DMS 273 (cell line): ENCODE results near the gene KCNMA1.

Source experiments
- DNase-seq: peaks from one replicate; lab custom pipeline; 2025; ENCODE audit not compliant: unreplicated experiment; lab: John Stamatoyannopoulos, UW

Gene KCNMA1

DNA sequence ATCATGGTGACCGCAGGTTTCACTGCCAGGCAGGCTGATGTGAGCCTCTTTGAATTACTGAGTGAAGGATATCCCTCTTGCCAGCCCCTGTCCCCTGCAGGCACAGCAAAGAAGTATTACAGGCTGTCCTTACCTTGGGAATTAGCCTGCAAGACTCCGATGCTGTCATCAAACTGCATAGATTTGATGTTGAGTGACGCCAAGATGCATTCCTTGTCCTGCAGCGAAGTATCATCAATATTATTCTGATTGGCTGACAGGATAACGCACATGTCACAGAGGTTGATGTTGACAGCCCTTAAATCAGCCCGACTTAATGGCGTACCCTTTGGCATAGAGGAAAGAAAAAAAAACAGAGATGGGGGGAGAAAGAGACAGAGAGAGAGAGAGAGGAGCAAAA lies 693.0 kb downstream of the KCNMA1 start:
- DNase-seq: no peak

DNA sequence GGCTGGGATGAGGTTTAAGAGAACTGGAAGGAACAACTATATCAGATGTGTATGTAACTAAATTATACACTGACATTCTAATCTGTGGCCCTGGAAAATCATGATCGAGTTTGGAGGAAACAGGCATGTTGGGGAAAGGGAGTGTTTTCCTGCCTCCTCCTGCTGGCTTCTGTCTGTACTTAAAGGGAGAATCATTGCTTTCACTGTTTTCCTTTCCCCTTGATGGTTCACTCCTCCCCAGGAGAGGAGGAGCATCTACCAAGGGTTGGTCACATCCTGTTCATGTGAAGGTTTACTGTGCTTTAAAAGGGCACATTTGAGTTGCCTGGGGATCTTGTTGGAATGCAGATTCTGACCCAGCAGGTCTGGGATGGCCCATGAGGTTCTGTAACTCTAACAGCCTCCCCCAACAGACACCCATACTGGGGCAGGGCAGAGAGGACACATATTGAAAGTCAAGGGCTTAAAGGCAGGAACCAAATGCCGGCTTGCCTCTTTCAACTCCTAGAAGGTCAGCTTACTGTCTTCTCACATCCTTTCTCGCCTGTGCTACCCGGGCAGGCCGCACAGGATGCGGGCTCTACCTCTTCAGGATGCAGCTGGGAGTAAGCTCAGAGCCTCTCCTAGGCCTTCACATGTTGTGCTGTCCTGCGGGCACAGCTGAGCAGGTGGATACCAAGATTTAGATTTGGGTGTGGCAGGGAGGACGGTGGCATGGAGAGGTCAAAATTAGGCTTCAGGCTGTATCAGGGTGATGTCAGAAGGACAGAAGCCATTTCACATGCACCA lies 694.8 kb downstream of the KCNMA1 start:
- DNase-seq: no peak

GRCh38 chr10:76939933-76940468 lies 697.6 kb downstream of the KCNMA1 start:
- DNase-seq: peak; percentile 17

DNA sequence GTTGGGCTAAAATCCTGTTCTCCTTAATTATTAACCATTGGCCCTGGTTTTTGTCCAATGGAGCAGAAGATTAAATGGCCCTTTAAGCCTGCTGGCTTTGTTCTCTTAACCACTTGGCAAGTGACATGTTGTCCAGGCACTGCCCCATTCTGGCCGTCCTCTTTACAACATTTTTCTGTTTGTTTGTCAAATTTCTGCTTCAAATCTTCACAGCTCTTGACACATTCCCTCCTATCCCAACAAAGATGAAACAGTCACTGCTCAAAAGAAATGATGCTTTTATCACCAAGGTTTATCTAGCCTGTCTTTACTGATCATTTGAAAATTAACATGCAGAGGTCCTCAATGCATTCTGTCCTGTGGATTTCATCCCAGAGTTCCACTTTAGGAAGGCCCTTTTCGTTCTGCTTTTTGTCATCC lies 700.4 kb downstream of the KCNMA1 start:
- DNase-seq: no peak

DNA sequence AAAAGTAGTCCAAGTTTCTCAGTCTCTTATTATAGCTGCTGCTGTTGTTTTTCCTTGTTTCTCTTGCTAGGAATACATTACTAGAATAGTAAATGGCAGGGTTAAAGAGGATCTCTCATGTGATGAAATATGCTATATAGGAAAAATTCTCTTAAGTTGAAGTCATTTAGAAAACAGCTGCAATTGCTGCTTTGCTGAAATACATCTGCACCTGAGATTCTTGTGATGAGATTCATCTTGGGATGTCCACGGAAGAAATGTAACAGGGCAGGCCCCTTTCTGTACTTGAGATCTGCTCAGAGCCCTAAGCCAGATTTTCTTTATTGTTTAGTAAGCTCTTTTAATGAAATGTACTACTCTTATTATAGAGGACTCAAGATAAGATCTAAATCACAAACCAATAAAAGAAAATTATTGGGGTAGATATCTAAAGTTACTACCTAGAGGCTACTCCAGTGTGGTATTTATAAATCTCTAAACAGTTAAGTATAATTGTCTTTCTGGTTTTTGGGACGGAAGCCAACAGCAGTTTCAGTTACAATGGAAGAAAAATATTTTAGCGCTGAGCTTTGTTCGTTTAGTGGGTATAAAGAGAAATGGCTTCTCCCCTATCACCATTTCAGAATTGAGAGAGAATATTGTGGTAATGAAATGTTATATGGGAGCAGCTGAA lies 701.5 kb downstream of the KCNMA1 start:
- no peak for DNase-seq

DNA sequence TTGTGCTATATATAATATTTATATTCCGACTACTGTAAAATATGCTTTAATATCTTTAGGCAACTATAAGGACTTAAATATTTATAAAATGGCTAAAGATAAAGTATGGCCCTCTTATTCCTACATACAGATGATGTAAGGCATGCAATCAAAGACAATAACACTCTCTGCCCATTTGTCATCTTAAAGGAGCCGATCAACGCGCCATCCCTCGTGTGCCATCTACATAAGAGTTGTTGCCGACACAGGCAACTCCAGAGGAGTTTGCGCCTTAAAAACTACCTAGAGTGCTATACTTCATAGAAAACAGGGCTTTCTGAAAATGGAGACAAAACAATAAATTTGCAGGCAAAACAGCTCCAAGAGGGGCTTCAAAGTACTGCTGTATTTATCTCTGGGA lies 709.0 kb downstream of the KCNMA1 start:
- no peak for DNase-seq

DNA sequence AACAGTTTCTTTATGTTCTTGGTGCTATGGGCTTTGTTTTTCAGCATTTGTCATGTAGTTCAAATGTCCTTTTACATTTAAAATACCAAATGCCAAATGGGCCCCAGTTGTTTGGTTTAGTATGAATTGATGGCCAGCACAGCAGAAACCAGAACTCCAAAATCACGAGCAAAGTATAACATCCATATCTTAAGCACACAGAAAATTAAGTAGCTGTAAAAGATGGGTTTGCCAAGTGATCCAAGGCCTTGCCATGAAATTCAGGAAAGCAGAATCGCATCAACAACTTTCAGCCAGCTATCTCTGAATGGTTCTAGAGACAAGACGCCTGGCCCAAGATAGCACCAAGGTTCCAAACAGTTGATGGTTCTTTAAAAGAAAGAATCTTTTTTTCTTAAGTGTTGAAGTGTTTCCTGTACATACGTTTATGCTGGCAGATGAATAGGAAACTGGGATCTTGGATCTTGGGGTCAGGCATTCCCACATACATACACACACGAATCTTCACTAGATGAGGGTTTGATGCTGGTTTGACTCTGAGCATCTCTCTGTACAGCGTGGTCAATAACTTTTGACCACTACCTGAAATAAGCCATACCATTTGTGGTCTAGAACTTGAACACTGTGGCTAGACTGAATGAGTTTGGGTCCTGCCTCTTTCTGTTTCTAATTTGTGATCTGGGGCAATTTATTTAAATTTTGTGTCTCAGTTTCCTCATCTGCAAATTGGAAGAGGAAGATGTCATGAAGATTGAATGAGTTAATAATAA lies 711.8 kb downstream of the KCNMA1 start:
- DNase-seq: no peak

DNA sequence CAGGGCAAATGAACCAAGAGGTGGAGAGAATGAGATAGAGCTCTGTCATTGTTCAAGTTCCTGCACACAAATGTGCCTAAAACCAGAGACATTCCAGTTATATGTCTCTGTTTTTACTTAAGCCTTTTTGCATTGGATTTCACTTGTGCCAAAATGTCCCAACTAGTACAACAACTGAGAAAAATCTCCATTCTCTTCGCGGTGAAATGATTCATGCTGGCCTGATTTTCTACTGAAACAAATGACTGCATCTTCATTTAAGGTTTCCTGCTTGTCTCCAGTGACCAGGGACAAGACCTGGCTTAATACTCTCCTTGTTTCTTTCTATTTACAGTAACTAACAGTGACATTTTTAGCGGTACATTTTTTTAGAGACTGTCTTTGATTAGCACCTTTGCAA lies 714.9 kb downstream of the KCNMA1 start:
- no peak for DNase-seq

DNA sequence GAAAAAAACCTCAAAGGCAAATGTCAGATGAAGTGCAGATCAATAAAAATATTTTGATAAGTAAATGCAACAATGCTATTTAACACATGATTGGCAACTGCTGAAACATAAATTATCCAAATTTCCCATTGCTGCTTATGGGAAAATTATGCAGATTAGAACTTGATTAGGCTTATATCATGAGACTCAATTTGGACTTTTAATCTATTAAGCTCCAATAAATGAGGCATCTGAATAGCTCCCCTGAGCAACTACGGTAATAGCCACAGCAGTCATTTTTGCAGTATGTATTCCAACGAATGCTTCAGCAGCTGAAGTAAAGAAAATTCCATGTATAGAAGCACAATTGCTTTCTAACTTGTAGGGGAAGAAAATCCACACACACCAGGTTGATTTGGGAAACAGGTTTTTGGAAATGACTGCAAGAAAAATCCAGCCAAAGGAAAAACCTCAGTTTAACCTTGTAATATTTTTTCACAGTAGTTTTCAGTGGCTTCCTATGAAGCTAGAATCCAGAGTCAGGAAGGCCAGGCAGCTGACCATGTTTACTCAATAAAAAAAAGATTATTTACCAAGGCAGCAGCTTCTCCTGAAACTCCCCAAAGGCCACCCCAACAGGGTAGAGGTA lies 716.1 kb downstream of the KCNMA1 start:
- no peak for DNase-seq

GRCh38 chr10:76920581-76920980 lies 717.0 kb downstream of the KCNMA1 start:
- DNase-seq: no peak

DNA sequence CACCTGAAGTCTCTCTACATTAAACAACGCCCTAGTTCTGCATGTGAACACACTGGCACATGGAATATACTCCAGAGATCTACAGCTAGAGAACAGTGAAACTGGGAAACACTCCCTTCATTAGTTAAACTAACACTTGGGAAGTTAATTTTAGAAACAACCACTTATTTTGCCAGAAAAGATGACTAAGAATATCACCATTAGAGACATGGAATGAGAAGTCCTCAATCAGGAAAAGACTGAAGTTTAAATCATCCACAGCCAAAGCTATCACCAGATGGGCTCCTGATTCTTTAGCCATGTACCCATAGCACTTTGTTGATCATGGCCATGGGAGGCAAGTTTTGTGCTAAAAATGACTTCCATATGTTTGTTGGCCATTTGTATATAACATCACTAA lies 719.5 kb downstream of the KCNMA1 start:
- no peak for DNase-seq

DNA sequence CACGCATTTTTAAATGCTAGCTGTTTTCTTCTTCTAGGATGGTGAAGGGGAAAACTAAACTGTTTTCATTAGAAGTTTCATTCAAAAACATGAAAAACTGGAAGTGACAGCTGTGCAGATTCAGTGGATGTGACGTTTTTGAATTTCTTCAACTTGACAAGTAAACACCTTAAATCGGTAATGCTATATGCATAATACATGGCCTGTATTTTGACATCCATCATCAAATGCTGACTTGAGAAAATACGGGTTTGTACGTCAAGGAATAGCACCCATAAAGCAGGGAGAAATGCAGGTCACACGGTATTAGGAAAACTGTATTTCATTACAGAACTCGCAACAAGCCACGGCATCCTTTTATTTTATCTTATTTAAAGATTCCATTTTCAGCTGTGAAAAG lies 720.5 kb downstream of the KCNMA1 start:
- DNase-seq: no peak

GRCh38 chr10:76916536-76916935 lies 721.1 kb downstream of the KCNMA1 start:
- no peak for DNase-seq

GRCh38 chr10:76915316-76915715 lies 722.3 kb downstream of the KCNMA1 start:
- no peak for DNase-seq

DNA sequence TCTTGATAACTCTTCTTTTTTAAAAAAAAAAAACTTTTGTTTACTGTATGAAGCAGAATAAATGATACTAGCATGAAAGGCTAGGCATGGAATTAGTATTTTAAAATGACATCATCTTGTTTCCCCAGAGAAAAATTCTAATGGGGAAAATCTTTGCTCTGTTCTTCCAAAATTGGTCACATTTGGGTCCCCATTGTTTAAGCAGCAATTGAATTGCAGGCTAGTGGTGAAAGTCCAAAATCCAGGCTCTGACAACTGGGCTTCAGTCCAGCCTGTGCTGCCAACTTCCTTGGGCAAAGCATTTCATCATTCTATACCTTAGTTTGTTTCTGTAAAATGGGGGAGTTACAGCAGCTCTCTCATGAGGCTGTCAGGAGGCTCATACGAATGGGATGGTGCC lies 726.4 kb downstream of the KCNMA1 start:
- DNase-seq: no peak

DNA sequence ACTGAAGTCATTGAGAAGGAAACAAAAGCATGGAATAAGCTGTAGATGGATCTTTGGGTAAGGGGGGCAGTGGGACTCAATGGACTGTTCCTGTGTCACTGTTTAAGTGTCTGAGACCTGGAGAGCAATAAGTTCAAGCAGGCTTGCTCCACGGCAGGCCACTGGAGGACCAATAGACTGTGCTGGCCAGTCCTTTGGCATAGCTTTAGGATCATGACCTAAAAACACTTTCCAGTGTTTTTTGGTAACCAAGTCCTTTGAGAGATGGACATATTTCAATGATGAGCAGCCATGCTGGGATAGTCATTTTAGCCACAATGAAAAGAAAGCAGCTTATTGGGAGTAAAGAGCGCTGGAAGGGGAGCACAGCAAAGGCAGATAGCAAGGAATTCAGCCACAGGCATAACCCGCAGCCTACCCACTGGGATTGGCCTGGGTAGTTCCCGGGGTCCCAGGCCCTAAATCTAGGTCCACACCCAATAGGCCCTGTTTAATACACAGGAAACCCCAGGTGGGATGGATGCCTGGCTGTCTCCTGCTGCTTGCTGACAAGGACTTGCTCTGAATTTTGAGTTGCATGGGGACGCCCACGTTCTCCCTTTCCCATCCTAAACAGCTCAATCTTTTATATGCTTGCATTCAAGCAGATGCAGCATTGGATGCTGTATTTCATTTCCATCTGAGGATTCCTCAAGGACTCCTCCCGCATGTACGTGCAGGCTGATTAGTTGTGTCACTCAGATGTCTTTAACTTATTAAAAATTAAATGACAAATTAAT lies 727.2 kb downstream of the KCNMA1 start:
- DNase-seq: no peak

GRCh38 chr10:76906256-76906655 lies 731.4 kb downstream of the KCNMA1 start:
- no peak for DNase-seq

DNA sequence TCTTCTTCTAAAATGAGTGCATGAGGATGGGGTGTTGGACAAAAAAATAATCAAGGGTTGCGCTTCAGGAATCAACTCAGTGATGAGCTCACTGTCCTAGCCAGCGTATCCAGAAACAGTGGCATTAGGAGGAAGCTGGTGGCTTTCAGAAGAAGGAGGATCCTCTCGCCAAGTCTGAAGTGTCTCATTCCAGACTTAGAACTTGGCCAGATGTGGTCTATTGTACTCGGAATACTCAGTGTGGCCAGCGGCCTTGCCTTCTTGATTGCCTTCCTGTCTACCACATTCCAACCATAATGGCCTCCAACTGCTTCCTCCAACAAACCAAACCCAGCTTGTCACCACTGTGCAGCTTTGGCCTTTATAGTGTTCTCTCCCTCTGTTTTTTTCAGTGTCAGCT lies 732.4 kb downstream of the KCNMA1 start:
- DNase-seq: no peak

GRCh38 chr10:76903387-76903945 lies 734.1 kb downstream of the KCNMA1 start:
- DNase-seq: no peak

DNA sequence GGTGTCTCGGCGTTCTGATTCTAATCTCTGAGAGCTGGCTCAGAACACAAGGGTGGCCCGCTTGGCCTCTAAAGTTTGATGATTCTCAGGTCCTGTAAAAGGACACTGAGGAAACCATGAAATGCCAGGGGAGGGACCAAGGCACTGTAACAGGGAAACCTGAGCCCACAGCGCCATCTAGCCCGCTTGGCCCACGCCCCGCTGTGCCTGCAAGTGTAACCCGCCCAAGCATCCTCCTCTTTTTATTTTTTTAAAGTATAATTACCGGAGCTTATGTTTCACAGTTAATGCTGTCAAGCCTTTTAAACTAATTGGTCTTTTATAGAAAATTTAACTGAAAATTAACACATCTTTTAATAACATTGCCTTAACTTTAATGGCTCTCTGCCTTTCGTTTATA lies 734.7 kb downstream of the KCNMA1 start:
- peak; percentile 32 for DNase-seq
